ENCODE data around the gene FYTTD1. TPM values are rescaled to one million over a fixed set of nuclear protein-coding genes. Genes with fewer than 3 reads are reported as not detected.

Gene FYTTD1
- total RNA-seq, 1 experiment from 2014 or later = 13.5 TPM

DNA sequence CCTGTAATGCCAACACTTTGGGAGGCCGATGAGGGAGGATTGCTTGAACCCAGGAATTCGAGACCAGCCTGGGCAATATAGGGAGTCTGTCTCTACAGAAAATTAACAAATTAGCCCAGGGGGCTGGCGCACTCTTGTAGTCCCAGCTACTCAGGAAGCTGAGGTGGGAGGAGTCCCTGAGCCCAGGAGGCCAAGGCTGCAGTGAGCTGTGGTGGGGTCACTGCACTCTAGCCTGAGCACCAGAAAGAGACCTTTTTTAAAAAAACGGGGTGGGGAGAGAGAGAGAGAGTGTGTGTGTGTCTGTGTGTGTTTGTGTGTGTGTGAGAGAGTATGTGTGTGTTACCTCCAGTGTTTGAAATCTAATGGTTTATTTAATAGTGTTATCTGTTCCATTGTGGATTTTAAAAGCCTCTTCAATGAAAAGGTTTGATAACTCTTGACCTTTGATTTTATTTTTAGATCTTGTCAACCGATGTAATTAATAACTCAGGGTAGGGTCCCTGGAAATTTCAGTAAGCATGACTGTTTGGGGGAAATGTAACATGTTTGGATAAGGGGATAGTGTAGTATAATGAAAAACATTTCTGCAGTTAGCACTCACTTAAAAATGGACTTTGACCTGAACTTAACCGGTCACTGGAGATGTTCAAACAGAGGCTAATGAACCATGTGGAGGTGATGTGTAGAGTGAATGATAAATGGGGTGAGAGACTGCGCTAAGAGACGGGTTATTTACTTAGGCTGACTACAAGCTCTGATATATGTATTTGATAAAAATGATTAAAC is 71.1 kb downstream of the FYTTD1 start:
- no peaks in the 10 kb centered on the region for H3K27me3 ChIP-seq (ENCODE audit: control insufficient read depth, insufficient read depth, low read length)
- DNase-seq = no peak
- H3K36me3 ChIP-seq (replicated peaks; ENCODE audit: control insufficient read depth, insufficient read depth, low read length) = no peaks in the 10 kb centered on the region; the same call in 1 of the 2 replicates
- H3K4me3 ChIP-seq (ENCODE audit: insufficient read depth, low read depth, low read length) = no peak overlapping the region

- no peak for DNase-seq
- peaks cover 10% of the 10 kb centered on the region for H3K36me3 ChIP-seq (replicated peaks; ENCODE audit: control insufficient read depth, insufficient read depth, low read length)
Observed at GRCh38 chr3:197829397-197830045, 79.8 kb downstream of the FYTTD1 start.

DNA sequence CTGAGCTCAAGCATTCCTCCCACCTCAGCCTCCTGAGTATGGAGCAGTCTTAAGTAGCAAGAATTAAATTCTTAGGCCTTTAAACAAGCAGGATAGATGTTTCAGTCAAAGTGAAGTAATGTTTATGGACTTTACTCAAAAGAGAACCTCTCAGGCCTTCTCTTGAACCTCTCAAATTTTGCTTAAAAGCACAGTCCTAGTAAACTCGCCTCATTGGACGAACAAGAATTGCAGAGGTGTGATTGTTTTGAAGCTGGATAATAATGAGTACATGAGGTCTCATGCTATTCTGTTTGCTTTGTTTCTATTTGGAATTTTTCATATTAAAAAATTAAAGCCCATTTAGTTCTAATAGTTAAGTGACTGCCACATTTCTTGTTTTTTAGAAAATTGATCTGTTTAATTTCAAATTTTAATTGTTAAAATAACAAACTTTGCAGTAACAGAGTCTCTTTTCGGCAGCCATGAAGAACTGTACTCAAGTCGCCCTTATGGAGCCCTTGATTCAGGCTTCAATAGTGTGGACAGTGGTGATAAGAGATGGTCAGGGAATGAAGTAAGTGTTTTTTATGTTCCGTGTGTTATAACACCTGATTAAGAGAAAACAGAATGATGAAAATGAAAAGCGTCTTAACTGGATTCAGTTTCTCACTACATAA is 80.8 kb downstream of the FYTTD1 start:
- no peak for DNase-seq
- H3K36me3 ChIP-seq (replicated peaks; ENCODE audit: control insufficient read depth, insufficient read depth, low read length) = peaks cover 12% of the 10 kb centered on the region
- no peak overlapping the region for H3K4me3 ChIP-seq (ENCODE audit: insufficient read depth, low read depth, low read length)
- H3K27me3 ChIP-seq (ENCODE audit: control insufficient read depth, insufficient read depth, low read length) = no peaks in the 10 kb centered on the region

More at GRCh38 chr3:197829397-197830045, 79.8 kb downstream of the FYTTD1 start:
- no peaks in the 10 kb centered on the region for H3K27me3 ChIP-seq (ENCODE audit: control insufficient read depth, insufficient read depth, low read length)
- no peak overlapping the region for H3K4me3 ChIP-seq (ENCODE audit: insufficient read depth, low read depth, low read length)

- H3K36me3 ChIP-seq (replicated peaks; ENCODE audit: control insufficient read depth, insufficient read depth, low read length) = peaks cover 14% of the 10 kb centered on the region
- H3K4me3 ChIP-seq (ENCODE audit: insufficient read depth, low read depth, low read length) = no peak overlapping the region
- DNase-seq = no peak
- H3K27me3 ChIP-seq (ENCODE audit: control insufficient read depth, insufficient read depth, low read length) = no peaks in the 10 kb centered on the region
Observed at GRCh38 chr3:197830967-197831313, 81.3 kb downstream of the FYTTD1 start.

DNA sequence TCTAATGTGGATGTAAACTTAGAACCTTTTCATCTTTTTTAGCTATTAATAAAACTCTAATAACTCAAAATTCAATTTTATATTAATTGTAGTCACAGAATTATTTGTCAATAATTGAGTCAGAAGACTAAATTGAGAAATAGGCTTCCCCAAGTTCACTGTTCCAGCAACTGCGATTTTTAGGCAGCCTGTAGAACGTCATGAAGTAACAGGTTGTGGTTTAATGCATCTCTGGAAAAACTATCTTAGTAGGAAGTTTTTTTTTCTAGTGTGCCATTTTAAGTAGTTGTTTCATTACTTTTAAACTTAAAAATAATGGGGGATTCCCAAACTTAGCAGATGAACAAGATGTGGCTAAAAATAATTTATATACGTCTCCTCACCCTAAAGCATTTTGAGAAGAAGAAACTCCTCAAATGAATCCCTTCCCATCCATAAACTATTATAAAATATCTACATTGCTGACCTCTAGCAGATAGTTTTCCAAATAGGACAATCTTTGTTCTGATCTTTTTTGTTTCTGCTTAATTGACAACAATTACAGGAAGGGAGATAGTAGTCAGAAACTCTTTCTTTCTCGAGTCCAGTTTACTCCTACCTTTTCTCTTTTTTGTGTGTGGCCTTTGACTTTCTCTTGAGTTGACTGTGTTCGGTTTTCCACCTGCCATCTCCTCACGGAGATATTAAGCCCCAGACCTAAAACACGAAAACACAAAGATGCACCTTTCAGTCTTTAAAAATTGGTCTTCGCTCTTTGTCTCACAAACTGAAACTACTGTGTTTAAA is 84.4 kb downstream of the FYTTD1 start:
- H3K27me3 ChIP-seq (ENCODE audit: control insufficient read depth, insufficient read depth, low read length) = no peaks in the 10 kb centered on the region
- H3K36me3 ChIP-seq (replicated peaks; ENCODE audit: control insufficient read depth, insufficient read depth, low read length) = peaks cover 10% of the 10 kb centered on the region
- H3K4me3 ChIP-seq (ENCODE audit: insufficient read depth, low read depth, low read length) = no peak overlapping the region
- DNase-seq = no peak

GRCh38 chr3:197835509-197835908 is 85.8 kb downstream of the FYTTD1 start:
- H3K36me3 ChIP-seq (replicated peaks; ENCODE audit: control insufficient read depth, insufficient read depth, low read length) = peaks cover 12% of the 10 kb centered on the region
- no peak for DNase-seq
- H3K27me3 ChIP-seq (ENCODE audit: control insufficient read depth, insufficient read depth, low read length) = no peaks in the 10 kb centered on the region
- H3K4me3 ChIP-seq (ENCODE audit: insufficient read depth, low read depth, low read length) = no peak overlapping the region

GRCh38 chr3:197836244-197836643 is 86.6 kb downstream of the FYTTD1 start:
- H3K4me3 ChIP-seq (ENCODE audit: insufficient read depth, low read depth, low read length) = no peak overlapping the region
- DNase-seq = no peak
- H3K36me3 ChIP-seq (replicated peaks; ENCODE audit: control insufficient read depth, insufficient read depth, low read length) = peaks cover 12% of the 10 kb centered on the region
- no peaks in the 10 kb centered on the region for H3K27me3 ChIP-seq (ENCODE audit: control insufficient read depth, insufficient read depth, low read length)

Other genes with a start within 250 kb of the FYTTD1 start
- 25.3 and 25.7 TPM in 2 replicates for gene BDH1, start 193.9 kb upstream of the FYTTD1 start, total RNA-seq (2014; rRNA removed; shearing (Covaris generic))
- 9.6 and 15.5 TPM in 2 replicates for gene RUBCN, start 13.0 kb upstream of the FYTTD1 start, total RNA-seq (2014; rRNA removed; shearing (Covaris generic))
- gene LRCH3, start 41.4 kb downstream of the FYTTD1 start, total RNA-seq (2014; rRNA removed; shearing (Covaris generic)) = 21.4 and 21.5 TPM in 2 replicates
- 909 and 971 TPM in 2 replicates for gene RPL35A, start 200.3 kb downstream of the FYTTD1 start, total RNA-seq (2014; rRNA removed; shearing (Covaris generic))
- 2.1 and 3.7 TPM in 2 replicates for gene LMLN, start 210.3 kb downstream of the FYTTD1 start, total RNA-seq (2014; rRNA removed; shearing (Covaris generic))

All from H7 (cell line).